Stimulated activated CD4-positive, alpha-beta T cell treated with anti-CD3 and anti-CD28 coated beads, Interleukin-1b, Interleukin-23, amount 100 ng/mL, for 1 hour (primary cell): Measurements from ENCODE around the gene FAU.

ENCODE experiments used
- DNase-seq, 2 donors: peaks; one replicate each; pipeline ENCODE4 v3.0.0-alpha.2; 2020; ENCODE audit warnings: low read depth in 2 of 2

The FAU gene

DNA sequence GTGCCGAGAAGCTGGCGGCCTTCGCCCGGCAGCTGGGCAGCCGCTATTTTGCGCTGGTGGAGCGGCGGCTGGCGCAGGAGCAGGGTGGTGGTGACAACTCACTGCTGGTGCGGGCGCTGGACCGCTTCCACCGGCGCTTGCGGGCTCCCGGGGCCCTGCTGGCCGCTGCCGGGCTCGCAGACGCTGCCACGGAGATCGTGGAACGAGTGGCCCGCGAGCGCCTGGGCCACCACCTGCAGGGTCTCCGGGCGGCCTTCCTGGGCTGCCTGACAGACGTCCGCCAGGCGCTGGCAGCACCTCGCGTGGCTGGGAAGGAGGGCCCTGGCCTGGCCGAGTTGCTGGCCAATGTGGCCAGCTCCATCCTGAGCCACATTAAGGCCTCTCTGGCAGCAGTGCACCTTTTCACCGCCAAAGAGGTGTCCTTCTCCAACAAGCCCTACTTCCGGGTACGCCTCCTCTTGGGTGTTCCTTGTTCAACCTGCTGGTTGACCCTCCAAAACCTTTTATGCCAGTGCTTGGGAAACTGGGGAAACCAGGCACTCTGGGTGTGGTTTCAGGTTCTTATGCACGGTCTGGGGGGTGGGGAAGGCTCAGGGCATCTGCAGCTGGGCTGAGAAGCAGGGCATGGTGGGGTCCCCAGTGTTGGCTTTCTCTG lies 13.3 kb downstream of the FAU start:
- no peak for DNase-seq

- DNase-seq, result no peak
These were observed 14.0 kb downstream of the FAU start for GRCh38 chr11:65107751-65108468.

- no peak for DNase-seq
These were observed 14.9 kb downstream of the FAU start for GRCh38 chr11:65107078-65107477.

GRCh38 chr11:65104628-65105027 lies 17.3 kb downstream of the FAU start:
- no peak for DNase-seq

DNA sequence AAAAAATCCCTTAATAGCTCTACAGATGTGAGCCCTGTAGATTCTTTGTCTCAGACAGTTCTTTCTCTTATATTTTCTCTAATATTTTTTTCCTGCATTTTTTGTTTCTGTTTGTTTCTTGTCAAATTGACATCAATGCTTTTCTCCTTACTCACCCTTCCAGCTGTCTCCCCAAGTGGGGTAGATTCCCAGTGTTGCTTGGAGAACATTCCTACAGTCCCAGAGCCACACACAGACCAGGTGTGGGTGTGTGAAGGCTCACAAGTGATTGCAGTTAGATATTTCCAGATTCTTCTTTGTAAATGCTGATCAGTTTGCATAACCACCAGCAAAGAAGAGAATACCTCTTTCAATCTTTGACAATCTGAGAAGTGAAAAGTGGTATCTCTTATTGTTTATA lies 18.5 kb downstream of the FAU start:
- DNase-seq, result no peak

DNA sequence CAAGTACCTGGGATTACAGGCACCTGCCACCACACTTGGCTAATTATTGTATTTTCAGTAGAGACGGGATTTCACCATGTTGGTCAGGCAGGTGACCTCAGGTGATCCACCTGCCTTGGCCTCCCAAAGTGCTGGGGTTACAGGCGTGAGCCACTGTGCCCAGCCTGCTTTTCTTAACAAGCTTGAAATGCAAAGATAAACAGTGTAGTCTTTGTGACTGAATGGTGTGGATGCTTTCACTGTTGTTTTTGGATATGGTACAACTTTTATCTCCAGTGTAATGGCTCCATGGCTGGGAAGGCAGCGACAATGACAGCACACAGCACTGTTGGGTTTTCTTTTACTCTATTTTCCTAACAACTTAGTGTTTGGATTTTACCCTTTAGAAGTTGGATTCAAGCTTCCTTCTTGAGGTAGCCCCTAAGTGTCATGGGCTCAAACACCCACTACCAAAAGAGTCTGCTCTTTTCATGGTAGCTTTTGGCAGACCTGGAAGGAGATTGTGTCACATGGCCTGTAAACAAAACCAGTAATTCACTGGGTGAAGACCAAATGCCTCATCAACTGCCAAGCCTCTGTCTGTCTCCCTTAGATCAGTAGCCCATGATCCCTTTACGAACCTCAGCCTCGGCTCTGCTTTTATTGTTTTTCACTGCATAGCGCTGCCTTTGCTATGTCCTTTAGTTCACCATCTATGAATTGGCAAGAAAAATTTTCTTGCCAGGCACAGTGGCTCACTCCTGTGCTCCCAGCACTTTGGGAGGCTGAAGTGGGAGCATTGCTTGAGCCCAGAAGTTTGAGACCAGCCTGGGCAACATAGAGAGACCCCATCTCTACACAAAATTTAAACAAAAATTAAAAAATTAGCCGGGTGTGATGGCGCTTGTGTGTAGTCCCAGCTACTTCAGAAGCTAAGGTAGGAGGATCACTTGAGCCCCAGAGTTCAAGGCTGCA lies 19.5 kb downstream of the FAU start:
- DNase-seq, result no peak

- no peak for DNase-seq
These were observed 21.1 kb downstream of the FAU start for GRCh38 chr11:65100674-65101350.

GRCh38 chr11:65096926-65097325 lies 25.0 kb downstream of the FAU start:
- DNase-seq, result no peak

DNA sequence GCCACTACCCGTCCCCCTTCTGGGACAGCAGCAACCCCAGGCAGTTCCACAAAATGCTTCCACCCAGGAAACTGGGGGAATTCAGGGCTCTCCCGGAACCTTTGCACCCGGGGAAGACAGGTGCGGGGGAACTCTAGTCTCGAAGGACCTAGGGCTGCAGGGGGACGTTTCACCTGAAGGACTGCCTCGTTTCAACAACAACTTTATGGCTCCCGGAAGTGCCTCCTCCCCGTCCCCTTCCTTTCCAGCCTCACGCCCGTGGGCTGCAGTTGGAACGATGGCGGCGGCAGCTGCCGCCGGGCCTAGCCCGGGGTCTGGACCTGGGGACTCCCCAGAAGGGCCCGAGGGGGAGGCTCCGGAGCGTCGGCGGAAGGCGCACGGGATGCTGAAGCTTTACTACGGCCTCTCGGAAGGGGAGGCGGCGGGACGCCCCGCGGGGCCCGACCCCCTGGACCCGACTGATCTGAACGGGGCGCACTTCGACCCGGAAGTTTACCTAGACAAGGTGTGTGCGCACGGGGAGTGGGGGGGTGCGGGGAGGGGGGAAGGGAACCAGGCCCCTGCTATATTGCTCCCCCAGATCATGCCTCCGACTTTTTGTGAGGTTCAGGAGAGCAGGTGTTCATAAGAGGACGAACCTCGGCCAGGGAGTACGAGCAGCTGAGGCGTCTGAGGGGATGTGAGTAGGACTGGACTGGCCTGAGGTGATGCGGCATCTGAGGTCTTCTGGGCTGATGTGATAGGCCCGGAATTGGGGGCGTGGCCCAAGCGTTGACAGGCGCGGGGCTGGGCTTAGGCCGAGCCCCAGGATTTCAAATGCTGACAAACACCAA lies 25.7 kb downstream of the FAU start, which contains the start of gene VPS51:
TSS of gene VPS51 (plus strand) at position 241 of the 833 bp plus-strand sequence. CDS start at position 278, 37 bp downstream.
- peak; percentile 63 to 67 for DNase-seq

GRCh38 chr11:65095427-65095826 lies 26.5 kb downstream of the FAU start:
- DNase-seq, result no peak

DNA sequence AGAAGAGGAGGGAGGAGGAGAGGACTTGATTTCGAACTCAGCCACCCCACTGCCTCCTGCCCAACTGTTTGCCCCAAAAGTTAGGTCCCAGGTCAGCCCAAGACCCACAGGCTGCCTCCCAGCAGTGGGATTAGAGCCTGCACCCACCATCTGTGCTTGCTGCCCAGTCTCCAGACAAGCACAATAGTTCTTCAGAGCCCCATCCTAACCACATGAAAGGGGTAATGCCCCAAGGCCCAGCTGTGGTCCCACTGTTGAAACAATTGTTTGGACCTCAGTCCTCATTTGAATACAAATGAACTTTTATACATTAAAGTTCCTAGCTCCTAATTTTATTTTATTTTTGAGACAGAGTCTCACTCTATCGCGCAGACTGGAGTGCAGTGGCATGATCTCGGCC lies 31.3 kb downstream of the FAU start:
- no peak for DNase-seq

- DNase-seq, result no peak
These were observed 32.3 kb downstream of the FAU start for GRCh38 chr11:65089621-65090020.

DNA sequence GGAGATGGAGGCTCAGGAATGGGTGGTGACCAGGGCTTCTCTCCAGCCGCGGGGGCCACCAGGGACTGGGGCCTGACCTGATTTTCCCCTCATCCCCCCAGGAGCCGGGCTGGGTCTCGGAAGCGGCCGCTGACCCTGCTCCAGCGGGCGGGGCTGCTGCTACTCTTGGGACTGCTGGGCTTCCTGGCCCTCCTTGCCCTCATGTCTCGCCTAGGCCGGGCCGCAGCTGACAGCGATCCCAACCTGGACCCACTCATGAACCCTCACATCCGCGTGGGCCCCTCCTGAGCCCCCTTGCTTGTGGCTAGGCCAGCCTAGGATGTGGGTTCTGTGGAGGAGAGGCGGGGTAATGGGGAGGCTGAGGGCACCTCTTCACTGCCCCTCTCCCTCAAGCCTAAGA lies 34.1 kb downstream of the FAU start:
- no peak for DNase-seq

- DNase-seq, result no peak
These were observed 34.7 kb downstream of the FAU start for GRCh38 chr11:65087216-65087615.

GRCh38 chr11:65086809-65087208 lies 35.1 kb downstream of the FAU start:
- DNase-seq, result no peak

GRCh38 chr11:65085446-65085845 lies 36.5 kb downstream of the FAU start:
- DNase-seq, result no peak

GRCh38 chr11:65084598-65085375 lies 37.1 kb downstream of the FAU start:
- DNase-seq, result no peak

DNA sequence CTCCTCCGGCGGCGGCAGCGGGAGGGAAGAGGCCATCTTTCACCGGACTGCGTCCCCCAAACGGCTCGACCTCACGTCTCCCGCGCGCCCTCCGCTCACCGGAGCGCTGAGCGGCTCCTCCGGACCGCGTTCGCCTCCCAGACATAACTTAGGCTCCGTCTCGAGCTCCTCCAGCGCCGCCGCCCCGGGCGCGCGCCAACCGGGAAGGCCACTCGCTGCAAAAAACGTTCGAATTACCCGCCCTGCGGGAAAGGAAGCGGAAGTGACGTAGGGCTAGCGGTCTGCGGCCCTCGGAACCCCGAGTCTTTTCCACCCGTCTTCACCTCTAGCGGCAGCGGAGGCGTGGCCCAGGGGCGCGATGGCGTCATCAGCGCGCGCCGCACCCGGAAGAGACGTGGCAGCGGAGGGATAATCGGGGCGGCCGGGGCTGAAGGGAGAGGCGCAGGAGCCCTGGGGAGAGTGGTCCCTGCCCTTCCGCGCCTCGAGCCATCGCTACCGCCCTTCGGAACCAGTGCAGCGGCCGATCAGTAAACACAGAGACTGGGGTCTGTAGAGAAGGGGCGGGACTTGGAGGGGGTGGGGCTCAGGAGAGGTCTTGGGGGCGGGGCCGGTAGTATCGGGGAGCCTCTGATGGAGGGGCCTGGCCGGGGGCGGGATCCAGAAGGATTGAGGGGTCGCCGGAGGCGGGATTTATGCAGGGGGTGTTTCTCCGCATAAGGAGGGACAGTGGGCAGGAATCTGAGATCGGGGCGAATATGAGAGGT lies 37.9 kb downstream of the FAU start, which contains the start of the genes CDCA5 and ZFPL1:
TSS of gene CDCA5 (minus strand) at position 207 of the 764 bp plus-strand sequence. CDS start at position 145, 62 bp downstream.
TSS of gene ZFPL1 (plus strand) at position 389 of the 764 bp plus-strand sequence. CDS start 477 bp downstream, outside the sequence.
- peak; percentile 88 to 89 for DNase-seq
